ENCODE results near the gene PRELP.
"Not testable (repeated sequence)": the region's sequence is repeated elsewhere in the genome, so short reads cannot be mapped to it uniquely, and the experiment has no call there.

The PRELP gene

GRCh38 chr1:203441766-203442165, 33.8 kb upstream of the PRELP start:
- H3K27me3 ChIP-seq (replicated peaks; ENCODE audit: control insufficient read depth, insufficient read depth, low read length, poor library complexity, severe bottlenecking): no peaks in the 10 kb centered on the region
- no peak overlapping the region for H3K27ac ChIP-seq (ENCODE audit: insufficient read depth, low read length, poor library complexity, severe bottlenecking)
- no peak for DNase-seq
- no peaks in the 10 kb centered on the region for H3K9me3 ChIP-seq (ENCODE audit: control insufficient read depth, low read length)
- H3K4me3 ChIP-seq (ENCODE audit: insufficient read depth, low read depth, low read length, poor library complexity, severe bottlenecking): no peak overlapping the region
- no peaks in the 10 kb centered on the region for H3K4me1 ChIP-seq (ENCODE audit: control insufficient read depth, insufficient read depth, low read length, poor library complexity, severe bottlenecking)
- H3K36me3 ChIP-seq (ENCODE audit: control insufficient read depth, insufficient read depth, low read length): no peaks in the 10 kb centered on the region

DNA sequence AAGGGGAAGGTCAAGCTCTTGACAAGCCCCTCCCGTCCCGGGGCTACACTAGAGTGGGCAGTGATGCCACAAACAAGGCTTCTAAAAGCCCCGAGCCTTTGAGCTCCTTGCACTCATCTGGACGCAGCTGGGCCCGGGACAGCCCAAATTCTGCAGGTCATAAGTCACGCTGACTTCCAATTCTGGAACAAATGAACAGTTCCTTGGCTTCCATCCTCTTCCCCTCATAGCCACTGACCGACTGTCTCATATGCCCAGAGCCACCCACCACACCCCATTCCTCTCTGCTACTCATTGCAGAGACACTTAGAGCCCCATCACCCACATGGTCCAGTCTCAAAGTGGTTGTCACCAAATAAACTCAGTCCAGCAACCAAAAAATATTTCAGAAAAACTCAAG, 32.8 kb upstream of the PRELP start:
- Histone ChIP-seq H3K36me3 (ENCODE audit: control insufficient read depth, insufficient read depth, low read length) (no peaks in the 10 kb centered on the region), H3K4me3 (ENCODE audit: insufficient read depth, low read depth, low read length, poor library complexity, severe bottlenecking) (no peak overlapping the region), H3K27ac (ENCODE audit: insufficient read depth, low read length, poor library complexity, severe bottlenecking) (no peak overlapping the region), H3K27me3 (replicated peaks; ENCODE audit: control insufficient read depth, insufficient read depth, low read length, poor library complexity, severe bottlenecking) (no peaks in the 10 kb centered on the region), H3K4me1 (ENCODE audit: control insufficient read depth, insufficient read depth, low read length, poor library complexity, severe bottlenecking) (no peaks in the 10 kb centered on the region), H3K9me3 (ENCODE audit: control insufficient read depth, low read length) (no peaks in the 10 kb centered on the region)
- no peak for DNase-seq

- H3K27me3 ChIP-seq (replicated peaks; ENCODE audit: control insufficient read depth, insufficient read depth, low read length, poor library complexity, severe bottlenecking): no peaks in the 10 kb centered on the region
- no peaks in the 10 kb centered on the region for H3K9me3 ChIP-seq (ENCODE audit: control insufficient read depth, low read length)
- DNase-seq: no peak
- H3K36me3 ChIP-seq (ENCODE audit: control insufficient read depth, insufficient read depth, low read length): no peaks in the 10 kb centered on the region
- no peaks in the 10 kb centered on the region for H3K4me1 ChIP-seq (ENCODE audit: control insufficient read depth, insufficient read depth, low read length, poor library complexity, severe bottlenecking)
- H3K27ac ChIP-seq (ENCODE audit: insufficient read depth, low read length, poor library complexity, severe bottlenecking): no peak overlapping the region
- no peak overlapping the region for H3K4me3 ChIP-seq (ENCODE audit: insufficient read depth, low read depth, low read length, poor library complexity, severe bottlenecking)
These were observed 32.3 kb upstream of the PRELP start for GRCh38 chr1:203443296-203443695.

- no peaks in the 10 kb centered on the region for H3K27me3 ChIP-seq (replicated peaks; ENCODE audit: control insufficient read depth, insufficient read depth, low read length, poor library complexity, severe bottlenecking)
These were observed 31.4 kb upstream of the PRELP start for GRCh38 chr1:203444171-203444576.

GRCh38 chr1:203447151-203447550, 28.5 kb upstream of the PRELP start:
- H3K4me3 ChIP-seq (ENCODE audit: insufficient read depth, low read depth, low read length, poor library complexity, severe bottlenecking): no peak overlapping the region
- H3K9me3 ChIP-seq (ENCODE audit: control insufficient read depth, low read length): no peaks in the 10 kb centered on the region
- no peaks in the 10 kb centered on the region for H3K36me3 ChIP-seq (ENCODE audit: control insufficient read depth, insufficient read depth, low read length)
- H3K4me1 ChIP-seq (ENCODE audit: control insufficient read depth, insufficient read depth, low read length, poor library complexity, severe bottlenecking): no peaks in the 10 kb centered on the region
- no peak for DNase-seq
- H3K27me3 ChIP-seq (replicated peaks; ENCODE audit: control insufficient read depth, insufficient read depth, low read length, poor library complexity, severe bottlenecking): no peaks in the 10 kb centered on the region
- no peak overlapping the region for H3K27ac ChIP-seq (ENCODE audit: insufficient read depth, low read length, poor library complexity, severe bottlenecking)

More at GRCh38 chr1:203444171-203444576, 31.4 kb upstream of the PRELP start:
- no peak overlapping the region for H3K4me3 ChIP-seq (ENCODE audit: insufficient read depth, low read depth, low read length, poor library complexity, severe bottlenecking)
- H3K36me3 ChIP-seq (ENCODE audit: control insufficient read depth, insufficient read depth, low read length): no peaks in the 10 kb centered on the region
- H3K4me1 ChIP-seq (ENCODE audit: control insufficient read depth, insufficient read depth, low read length, poor library complexity, severe bottlenecking): no peaks in the 10 kb centered on the region
- H3K27ac ChIP-seq (ENCODE audit: insufficient read depth, low read length, poor library complexity, severe bottlenecking): no peak overlapping the region
- no peaks in the 10 kb centered on the region for H3K9me3 ChIP-seq (ENCODE audit: control insufficient read depth, low read length)
- no peak for DNase-seq

GRCh38 chr1:203447598-203447997, 28.0 kb upstream of the PRELP start:
- not testable (repeated sequence) for H3K27ac ChIP-seq (ENCODE audit: insufficient read depth, low read length, poor library complexity, severe bottlenecking); H3K27me3 ChIP-seq (replicated peaks; ENCODE audit: control insufficient read depth, insufficient read depth, low read length, poor library complexity, severe bottlenecking); DNase-seq

GRCh38 chr1:203448521-203449061, 27.0 kb upstream of the PRELP start:
- DNase-seq: no peak
- no peaks in the 10 kb centered on the region for H3K27me3 ChIP-seq (replicated peaks; ENCODE audit: control insufficient read depth, insufficient read depth, low read length, poor library complexity, severe bottlenecking)
- H3K9me3 ChIP-seq (ENCODE audit: control insufficient read depth, low read length): no peaks in the 10 kb centered on the region
- no peaks in the 10 kb centered on the region for H3K4me1 ChIP-seq (ENCODE audit: control insufficient read depth, insufficient read depth, low read length, poor library complexity, severe bottlenecking)
- no peak overlapping the region for H3K27ac ChIP-seq (ENCODE audit: insufficient read depth, low read length, poor library complexity, severe bottlenecking)
- no peaks in the 10 kb centered on the region for H3K36me3 ChIP-seq (ENCODE audit: control insufficient read depth, insufficient read depth, low read length)
- H3K4me3 ChIP-seq (ENCODE audit: insufficient read depth, low read depth, low read length, poor library complexity, severe bottlenecking): no peak overlapping the region

More at GRCh38 chr1:203447598-203447997, 28.0 kb upstream of the PRELP start:
- H3K36me3 ChIP-seq (ENCODE audit: control insufficient read depth, insufficient read depth, low read length); H3K4me1 ChIP-seq (ENCODE audit: control insufficient read depth, insufficient read depth, low read length, poor library complexity, severe bottlenecking); H3K9me3 ChIP-seq (ENCODE audit: control insufficient read depth, low read length); H3K4me3 ChIP-seq (ENCODE audit: insufficient read depth, low read depth, low read length, poor library complexity, severe bottlenecking): not testable (repeated sequence)

DNA sequence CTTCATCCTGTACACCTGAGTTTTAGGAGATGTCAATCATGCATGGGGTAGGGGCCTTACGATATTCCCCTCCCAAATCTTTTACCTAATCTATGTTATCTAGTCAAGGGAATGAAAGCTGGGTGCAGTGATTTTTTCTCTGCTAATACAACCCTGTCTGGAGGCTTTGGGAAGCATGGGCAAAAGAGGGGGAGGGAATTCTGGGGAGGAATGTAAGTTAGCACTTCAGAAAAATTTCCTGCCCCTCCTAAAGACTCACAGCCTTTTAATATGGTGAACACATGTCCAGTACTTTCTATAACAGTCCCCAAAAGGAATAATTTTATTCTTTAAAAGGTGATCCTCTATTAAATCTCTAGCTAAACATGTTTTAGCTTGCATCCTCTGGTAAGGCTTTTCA, 25.6 kb upstream of the PRELP start:
- Histone ChIP-seq H3K4me3 (ENCODE audit: insufficient read depth, low read depth, low read length, poor library complexity, severe bottlenecking) (no peak overlapping the region), H3K4me1 (ENCODE audit: control insufficient read depth, insufficient read depth, low read length, poor library complexity, severe bottlenecking) (no peaks in the 10 kb centered on the region), H3K27me3 (replicated peaks; ENCODE audit: control insufficient read depth, insufficient read depth, low read length, poor library complexity, severe bottlenecking) (no peaks in the 10 kb centered on the region), H3K9me3 (ENCODE audit: control insufficient read depth, low read length) (no peaks in the 10 kb centered on the region), H3K36me3 (ENCODE audit: control insufficient read depth, insufficient read depth, low read length) (no peaks in the 10 kb centered on the region), H3K27ac (ENCODE audit: insufficient read depth, low read length, poor library complexity, severe bottlenecking) (no peak overlapping the region)
- DNase-seq: no peak

GRCh38 chr1:203450479-203451149, 25.0 kb upstream of the PRELP start:
- no peaks in the 10 kb centered on the region for H3K36me3 ChIP-seq (ENCODE audit: control insufficient read depth, insufficient read depth, low read length)
- H3K27me3 ChIP-seq (replicated peaks; ENCODE audit: control insufficient read depth, insufficient read depth, low read length, poor library complexity, severe bottlenecking): no peaks in the 10 kb centered on the region
- no peak overlapping the region for H3K4me3 ChIP-seq (ENCODE audit: insufficient read depth, low read depth, low read length, poor library complexity, severe bottlenecking)
- H3K4me1 ChIP-seq (ENCODE audit: control insufficient read depth, insufficient read depth, low read length, poor library complexity, severe bottlenecking): no peaks in the 10 kb centered on the region
- H3K9me3 ChIP-seq (ENCODE audit: control insufficient read depth, low read length): no peaks in the 10 kb centered on the region
- no peak for DNase-seq
- H3K27ac ChIP-seq (ENCODE audit: insufficient read depth, low read length, poor library complexity, severe bottlenecking): no peak overlapping the region

GRCh38 chr1:203451836-203452784, 23.5 kb upstream of the PRELP start:
- no peak for DNase-seq
- H3K27me3 ChIP-seq (replicated peaks; ENCODE audit: control insufficient read depth, insufficient read depth, low read length, poor library complexity, severe bottlenecking): no peaks in the 10 kb centered on the region
- no peak overlapping the region for H3K27ac ChIP-seq (ENCODE audit: insufficient read depth, low read length, poor library complexity, severe bottlenecking)
- H3K9me3 ChIP-seq (ENCODE audit: control insufficient read depth, low read length): no peaks in the 10 kb centered on the region
- no peaks in the 10 kb centered on the region for H3K4me1 ChIP-seq (ENCODE audit: control insufficient read depth, insufficient read depth, low read length, poor library complexity, severe bottlenecking)
- H3K4me3 ChIP-seq (ENCODE audit: insufficient read depth, low read depth, low read length, poor library complexity, severe bottlenecking): no peak overlapping the region
- H3K36me3 ChIP-seq (ENCODE audit: control insufficient read depth, insufficient read depth, low read length): no peaks in the 10 kb centered on the region
